Measurements from ENCODE around the gene PMS2. TPM values are rescaled to one million over a fixed set of nuclear protein-coding genes. Genes with fewer than 3 reads are reported as not detected.
"Not testable (repeated sequence)": the region's sequence is repeated elsewhere in the genome, so short reads cannot be mapped to it uniquely, and the experiment has no call there.

The PMS2 gene
- total RNA-seq = 13.4 TPM
- polyA plus RNA-seq = 10 to 100 TPM in 1 of 4 donors, 1 to 10 TPM in 3; 7.1 to 13.3 (median 8.6) TPM

- peak within 1 kb of the TSS; percentile 77 for H3K4me3 ChIP-seq (ENCODE audit: low read depth, low read length)
- peaks cover 11% of the 10 kb centered on the region for H3K4me1 ChIP-seq (ENCODE audit: control insufficient read depth, insufficient read depth, low read length, poor library complexity, severe bottlenecking)
- H3K36me3 ChIP-seq (ENCODE audit: control insufficient read depth, insufficient read depth, low read length) = peaks cover under 1% of the 10 kb centered on the region
- H3K27me3 Mint-ChIP-seq = peaks cover 4% of the 10 kb centered on the region
- peak within 1 kb of the TSS; percentile 87 to 98 (median 94) for H3K27ac Mint-ChIP-seq
- H3K9me3 ChIP-seq (ENCODE audit: control insufficient read depth in 2 of 2, low read length in 2 of 2) = no peaks in the 10 kb centered on the region
- no peaks in the 10 kb centered on the region for H3K27me3 ChIP-seq (ENCODE audit: control insufficient read depth, insufficient read depth, low read length)
- ATAC-seq (ENCODE audit: low read depth in 2 of 2) (peak; percentile 89 to 90), DNase-seq (peak; percentile 94 to 97 (median 97))
- H3K9me3 Mint-ChIP-seq = no peaks in the 10 kb centered on the region
- peaks cover 12% of the 10 kb centered on the region for H3K36me3 Mint-ChIP-seq
- peak within 1 kb of the TSS; percentile 90 to 98 (median 96) for H3K4me3 Mint-ChIP-seq
- H3K4me1 Mint-ChIP-seq = peaks cover 10 to 51% (median 35%) of the 10 kb centered on the region in 4 donors
- H3K27ac ChIP-seq (ENCODE audit: insufficient read depth, low read length, poor library complexity, severe bottlenecking) = peak within 1 kb of the TSS; percentile 91
Measured at GRCh38 chr7:6008668-6009611, at the start of gene PMS2, which contains the start of gene AIMP2. TSS of gene PMS2 (minus strand) at chr7:6009049. CDS start at chr7:6009019, 30 bp downstream. TSS of gene AIMP2 (plus strand) at chr7:6009272. CDS start at chr7:6009364, 92 bp downstream.

- peaks cover 0 to 2% (median 0%) of the 10 kb centered on the region in 7 donors for H3K9me3 Mint-ChIP-seq
- H3K4me3 Mint-ChIP-seq = peak overlapping the region; percentile 94 to 98 (median 98)
- ATAC-seq (ENCODE audit: low read depth in 2 of 2) (no peak), DNase-seq (no peak)
- H3K27ac Mint-ChIP-seq = peak overlapping the region; percentile 24 to 98 (median 97)
- Histone ChIP-seq H3K27me3 (ENCODE audit: control insufficient read depth, insufficient read depth, low read length) (no peaks in the 10 kb centered on the region), H3K4me1 (ENCODE audit: control insufficient read depth, insufficient read depth, low read length, poor library complexity, severe bottlenecking) (peaks cover 27% of the 10 kb centered on the region), H3K36me3 (ENCODE audit: control insufficient read depth, insufficient read depth, low read length) (peaks cover 15% of the 10 kb centered on the region), H3K27ac (ENCODE audit: insufficient read depth, low read length, poor library complexity, severe bottlenecking) (peak overlapping the region; percentile 89), H3K9me3 (ENCODE audit: control insufficient read depth in 2 of 2, low read length in 2 of 2) (no peaks in the 10 kb centered on the region), H3K4me3 (ENCODE audit: low read depth, low read length) (peak overlapping the region; percentile 92)
- peaks cover 6% of the 10 kb centered on the region for H3K36me3 Mint-ChIP-seq
- no peaks in the 10 kb centered on the region for H3K27me3 Mint-ChIP-seq
- H3K4me1 Mint-ChIP-seq = peaks cover 11 to 33% (median 24%) of the 10 kb centered on the region in 4 donors
Measured at GRCh38 chr7:6057316-6058129, 48.7 kb upstream of the PMS2 start.

GRCh38 chr7:6056616-6057015, 47.8 kb upstream of the PMS2 start:
- Histone ChIP-seq H3K9me3 (ENCODE audit: control insufficient read depth in 2 of 2, low read length in 2 of 2) (no peaks in the 10 kb centered on the region), H3K4me1 (ENCODE audit: control insufficient read depth, insufficient read depth, low read length, poor library complexity, severe bottlenecking) (peaks cover 27% of the 10 kb centered on the region), H3K27ac (ENCODE audit: insufficient read depth, low read length, poor library complexity, severe bottlenecking) (peak overlapping the region; percentile 33), H3K27me3 (ENCODE audit: control insufficient read depth, insufficient read depth, low read length) (no peaks in the 10 kb centered on the region), H3K4me3 (ENCODE audit: low read depth, low read length) (peak overlapping the region; percentile 31), H3K36me3 (ENCODE audit: control insufficient read depth, insufficient read depth, low read length) (peaks cover 20% of the 10 kb centered on the region)
- Mint-ChIP-seq H3K27ac (no peak overlapping the region), H3K36me3 (peaks cover 6% of the 10 kb centered on the region), H3K4me3 (peak overlapping the region in 2 of 4 donors; percentile 54 to 60), H3K27me3 (no peaks in the 10 kb centered on the region), H3K4me1 (peaks cover 11 to 33% (median 24%) of the 10 kb centered on the region in 4 donors), H3K9me3 (peaks cover 0 to 2% (median 0%) of the 10 kb centered on the region in 7 donors)
- DNase-seq = no peak
- ATAC-seq (ENCODE audit: low read depth in 2 of 2) = no peak

- H3K27me3 ChIP-seq (ENCODE audit: control insufficient read depth, insufficient read depth, low read length); ATAC-seq (ENCODE audit: low read depth in 2 of 2); DNase-seq; H3K4me3 ChIP-seq (ENCODE audit: low read depth, low read length); H3K27ac ChIP-seq (ENCODE audit: insufficient read depth, low read length, poor library complexity, severe bottlenecking); H3K9me3 Mint-ChIP-seq; H3K27me3 Mint-ChIP-seq; H3K4me3 Mint-ChIP-seq; H3K4me1 ChIP-seq (ENCODE audit: control insufficient read depth, insufficient read depth, low read length, poor library complexity, severe bottlenecking); H3K27ac Mint-ChIP-seq; H3K9me3 ChIP-seq (ENCODE audit: control insufficient read depth in 2 of 2, low read length in 2 of 2): not testable (repeated sequence)
- H3K36me3 ChIP-seq (ENCODE audit: control insufficient read depth, insufficient read depth, low read length) = peaks cover 54% of the 10 kb centered on the region
- H3K36me3 Mint-ChIP-seq = peaks cover 13% of the 10 kb centered on the region
- peaks cover 0 to 14% (median 2%) of the 10 kb centered on the region in 4 donors for H3K4me1 Mint-ChIP-seq
Measured at GRCh38 chr7:6051185-6051584, 42.3 kb upstream of the PMS2 start.

GRCh38 chr7:6049780-6050179, 40.9 kb upstream of the PMS2 start:
- Histone ChIP-seq H3K27ac (ENCODE audit: insufficient read depth, low read length, poor library complexity, severe bottlenecking) (no peak overlapping the region), H3K4me3 (ENCODE audit: low read depth, low read length) (no peak overlapping the region), H3K9me3 (ENCODE audit: control insufficient read depth in 2 of 2, low read length in 2 of 2) (no peaks in the 10 kb centered on the region), H3K27me3 (ENCODE audit: control insufficient read depth, insufficient read depth, low read length) (no peaks in the 10 kb centered on the region), H3K4me1 (ENCODE audit: control insufficient read depth, insufficient read depth, low read length, poor library complexity, severe bottlenecking) (no peaks in the 10 kb centered on the region), H3K36me3 (ENCODE audit: control insufficient read depth, insufficient read depth, low read length) (peaks cover 65% of the 10 kb centered on the region)
- H3K9me3 Mint-ChIP-seq = no peaks in the 10 kb centered on the region
- no peak overlapping the region for H3K4me3 Mint-ChIP-seq
- no peak overlapping the region for H3K27ac Mint-ChIP-seq
- peaks cover 14% of the 10 kb centered on the region for H3K36me3 Mint-ChIP-seq
- peaks cover 0 to 7% (median 2%) of the 10 kb centered on the region in 4 donors for H3K4me1 Mint-ChIP-seq
- no peak for DNase-seq
- no peaks in the 10 kb centered on the region for H3K27me3 Mint-ChIP-seq
- ATAC-seq (ENCODE audit: low read depth in 2 of 2) = no peak

- H3K27ac ChIP-seq (ENCODE audit: insufficient read depth, low read length, poor library complexity, severe bottlenecking) = no peak overlapping the region
- H3K4me1 Mint-ChIP-seq = peaks cover 0 to 6% (median 2%) of the 10 kb centered on the region in 4 donors
- no peaks in the 10 kb centered on the region for H3K27me3 Mint-ChIP-seq
- peaks cover 40% of the 10 kb centered on the region for H3K36me3 Mint-ChIP-seq
- no peak overlapping the region for H3K27ac Mint-ChIP-seq
- H3K36me3 ChIP-seq (ENCODE audit: control insufficient read depth, insufficient read depth, low read length) = peaks cover 79% of the 10 kb centered on the region
- H3K4me3 Mint-ChIP-seq = no peak overlapping the region
- H3K9me3 Mint-ChIP-seq = no peaks in the 10 kb centered on the region
- H3K27me3 ChIP-seq (ENCODE audit: control insufficient read depth, insufficient read depth, low read length) = no peaks in the 10 kb centered on the region
- no peak overlapping the region for H3K4me3 ChIP-seq (ENCODE audit: low read depth, low read length)
- H3K9me3 ChIP-seq (ENCODE audit: control insufficient read depth in 2 of 2, low read length in 2 of 2) = no peaks in the 10 kb centered on the region
- ATAC-seq (ENCODE audit: low read depth in 2 of 2) (no peak), DNase-seq (no peak)
- H3K4me1 ChIP-seq (ENCODE audit: control insufficient read depth, insufficient read depth, low read length, poor library complexity, severe bottlenecking) = no peaks in the 10 kb centered on the region
Measured at GRCh38 chr7:6035686-6036085, 26.8 kb upstream of the PMS2 start.

- Mint-ChIP-seq H3K4me3 (no peak overlapping the region), H3K27ac (peak overlapping the region in 1 of 3 donors; percentile 76), H3K4me1 (peaks cover 0 to 6% (median 2%) of the 10 kb centered on the region in 4 donors), H3K36me3 (peaks cover 35% of the 10 kb centered on the region), H3K27me3 (no peaks in the 10 kb centered on the region), H3K9me3 (no peaks in the 10 kb centered on the region)
- Histone ChIP-seq H3K36me3 (ENCODE audit: control insufficient read depth, insufficient read depth, low read length) (peaks cover 74% of the 10 kb centered on the region), H3K4me3 (ENCODE audit: low read depth, low read length) (no peak overlapping the region), H3K4me1 (ENCODE audit: control insufficient read depth, insufficient read depth, low read length, poor library complexity, severe bottlenecking) (no peaks in the 10 kb centered on the region), H3K27ac (ENCODE audit: insufficient read depth, low read length, poor library complexity, severe bottlenecking) (no peak overlapping the region), H3K27me3 (ENCODE audit: control insufficient read depth, insufficient read depth, low read length) (no peaks in the 10 kb centered on the region), H3K9me3 (ENCODE audit: control insufficient read depth in 2 of 2, low read length in 2 of 2) (no peaks in the 10 kb centered on the region)
- DNase-seq = no peak
- no peak for ATAC-seq (ENCODE audit: low read depth in 2 of 2)
Measured at GRCh38 chr7:6035165-6035564, 26.3 kb upstream of the PMS2 start.

Data from CD4-positive, CD25-positive, alpha-beta regulatory T cell (primary cell).